Measurements from ENCODE around the gene CRB2. TPM values are rescaled to one million over a fixed set of nuclear protein-coding genes. Genes with fewer than 3 reads are reported as not detected.

Gene CRB2
- total RNA-seq (under 1 TPM; 0.63 to 0.68 TPM), polyA plus RNA-seq (ENCODE audit: insufficient read depth, low read depth, low replicate concordance) (3.4 TPM)
- long read RNA-seq, donor 1: 0 reads
- long read RNA-seq, donor 2: 0 reads

GRCh38 chr9:123355761-123356431, at the start of gene CRB2:
Gene CRB2 (plus strand): TSS chr9:123356197. CDS start chr9:123356261, 64 bp downstream.
- 74 to 80% methylated on average over 9 to 17 of the region's 17 CpGs for WGBS, 2 donors
- no peaks in the 10 kb centered on the region for H3K36me3 ChIP-seq (ENCODE audit: low read depth, missing control alignments)
- no peaks in the 10 kb centered on the region for H3K9me3 ChIP-seq
- no peak within 1 kb of the TSS for H3K4me3 ChIP-seq
- DNase-seq: no peak
- no peaks in the 10 kb centered on the region for H3K27me3 ChIP-seq
- TF ChIP-seq POLR2A (IDR thresholded peaks at IDR 0.05): no peak
- TF ChIP-seq, protein P1, sequence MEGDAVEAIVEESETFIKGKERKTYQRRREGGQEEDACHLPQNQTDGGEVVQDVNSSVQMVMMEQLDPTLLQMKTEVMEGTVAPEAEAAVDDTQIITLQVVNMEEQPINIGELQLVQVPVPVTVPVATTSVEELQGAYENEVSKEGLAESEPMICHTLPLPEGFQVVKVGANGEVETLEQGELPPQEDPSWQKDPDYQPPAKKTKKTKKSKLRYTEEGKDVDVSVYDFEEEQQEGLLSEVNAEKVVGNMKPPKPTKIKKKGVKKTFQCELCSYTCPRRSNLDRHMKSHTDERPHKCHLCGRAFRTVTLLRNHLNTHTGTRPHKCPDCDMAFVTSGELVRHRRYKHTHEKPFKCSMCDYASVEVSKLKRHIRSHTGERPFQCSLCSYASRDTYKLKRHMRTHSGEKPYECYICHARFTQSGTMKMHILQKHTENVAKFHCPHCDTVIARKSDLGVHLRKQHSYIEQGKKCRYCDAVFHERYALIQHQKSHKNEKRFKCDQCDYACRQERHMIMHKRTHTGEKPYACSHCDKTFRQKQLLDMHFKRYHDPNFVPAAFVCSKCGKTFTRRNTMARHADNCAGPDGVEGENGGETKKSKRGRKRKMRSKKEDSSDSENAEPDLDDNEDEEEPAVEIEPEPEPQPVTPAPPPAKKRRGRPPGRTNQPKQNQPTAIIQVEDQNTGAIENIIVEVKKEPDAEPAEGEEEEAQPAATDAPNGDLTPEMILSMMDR (IDR thresholded peaks at IDR 0.05): no peak
- intact Hi-C loops (cut with DNase I; ENCODE audit: low total_unique reads): no loop called here
- H3K4me1 ChIP-seq: peaks cover 6% of the 10 kb centered on the region
- no peak within 1 kb of the TSS for H3K27ac ChIP-seq

GRCh38 chr9:123309611-123310010, 46.4 kb upstream of the CRB2 start:
- intact Hi-C loops (cut with DNase I; ENCODE audit: low total_unique reads): no loop called here
- Histone ChIP-seq H3K27me3 (no peaks in the 10 kb centered on the region), H3K27ac (no peak overlapping the region), H3K4me3 (no peak overlapping the region), H3K36me3 (ENCODE audit: low read depth, missing control alignments) (no peaks in the 10 kb centered on the region), H3K4me1 (peaks cover 15% of the 10 kb centered on the region), H3K9me3 (no peaks in the 10 kb centered on the region)
- TF ChIP-seq POLR2A (IDR thresholded peaks at IDR 0.05): no peak
- TF ChIP-seq, protein P1 (IDR thresholded peaks at IDR 0.05): no peak
- DNase-seq: no peak
- WGBS, 2 donors: 63 to 67% methylated on average over 1 of the region's 1 CpG

DNA sequence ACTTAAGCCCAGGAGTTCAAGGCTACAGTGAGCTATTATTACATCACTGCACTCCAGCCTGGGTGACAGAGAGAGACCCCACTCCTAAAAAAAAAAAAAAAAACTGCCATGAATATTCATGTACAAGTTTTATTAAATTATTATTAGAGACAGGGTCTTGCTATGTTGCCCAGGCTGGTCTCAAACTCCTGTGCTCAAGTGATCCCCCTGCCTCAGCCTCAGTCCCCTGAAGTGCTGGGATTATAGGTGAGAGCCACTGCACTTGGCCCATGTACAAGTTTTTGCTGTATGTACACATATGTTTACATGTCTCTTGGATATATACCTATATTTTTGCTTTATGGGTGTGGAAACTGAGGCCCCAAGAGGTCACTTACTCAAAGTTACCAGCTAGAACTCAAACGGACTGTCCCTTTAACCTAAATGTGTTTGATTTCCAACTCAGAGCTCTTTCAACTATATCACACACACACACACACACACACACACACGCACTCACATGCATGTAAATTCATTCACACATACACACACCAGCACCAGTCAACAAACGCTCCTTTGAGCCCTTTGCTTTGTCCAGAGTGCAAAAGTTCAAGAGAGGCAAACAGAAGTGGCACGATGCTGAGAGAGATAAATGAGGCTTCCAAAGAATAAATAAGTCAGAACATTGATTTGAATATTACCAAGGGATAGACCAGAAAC, 45.3 kb upstream of the CRB2 start:
- Histone ChIP-seq H3K27me3 (no peaks in the 10 kb centered on the region), H3K4me1 (peaks cover 10% of the 10 kb centered on the region), H3K36me3 (ENCODE audit: low read depth, missing control alignments) (no peaks in the 10 kb centered on the region), H3K4me3 (no peak overlapping the region), H3K27ac (no peak overlapping the region), H3K9me3 (no peaks in the 10 kb centered on the region)
- intact Hi-C loops (cut with DNase I; ENCODE audit: low total_unique reads): no loop called here
- 68 to 81% methylated on average over 4 of the region's 4 CpGs for WGBS, 2 donors
- TF ChIP-seq, protein P1 (IDR thresholded peaks at IDR 0.05): no peak
- TF ChIP-seq POLR2A (IDR thresholded peaks at IDR 0.05): no peak
- no peak for DNase-seq

- 61 to 70% methylated on average over 9 of the region's 9 CpGs for WGBS, 2 donors
- H3K9me3 ChIP-seq: no peaks in the 10 kb centered on the region
- H3K27ac ChIP-seq: no peak overlapping the region
- no peak for DNase-seq
- peaks cover 10% of the 10 kb centered on the region for H3K4me1 ChIP-seq
- intact Hi-C loops (cut with DNase I; ENCODE audit: low total_unique reads): no loop called here
- H3K4me3 ChIP-seq: no peak overlapping the region
- no peaks in the 10 kb centered on the region for H3K27me3 ChIP-seq
- no peaks in the 10 kb centered on the region for H3K36me3 ChIP-seq (ENCODE audit: low read depth, missing control alignments)
- TF ChIP-seq, protein P1 (IDR thresholded peaks at IDR 0.05): no peak
- TF ChIP-seq POLR2A (IDR thresholded peaks at IDR 0.05): no peak
These were observed 44.7 kb upstream of the CRB2 start for GRCh38 chr9:123311250-123311752.
